Neural cell (in vitro differentiated cells): Measurements from ENCODE around the gene SYNGR2.

ENCODE experiments used
- CTCF ChIP-seq: fragments of 450-650 bp; IDR thresholded peaks from 2 replicates; pipeline ENCODE4 v1.5.1; 2014; ENCODE audit warnings: antibody characterized with exemption, mild to moderate bottlenecking, moderate library complexity; ENCODE audit not compliant: poor library complexity, severe bottlenecking
- EP300 ChIP-seq: fragments of 450-650 bp; conservative IDR thresholded peaks from 2 replicates; pipeline ENCODE4 v1.6.1; 2014; ENCODE audit warnings: antibody characterized with exemption, mild to moderate bottlenecking, moderate library complexity; ENCODE audit not compliant: poor library complexity, severe bottlenecking
- EZH2 ChIP-seq: fragments of 200-600, 300-800 bp; shearing (Covaris generic), sonication (generic); IDR thresholded peaks from 2 replicates; pipeline ENCODE4 v1.6.1; 2014; ENCODE audit warnings: antibody characterized with exemption, low read length, borderline replicate concordance, mild to moderate bottlenecking; ENCODE audit not compliant: insufficient read depth, poor library complexity, severe bottlenecking
- MXI1 ChIP-seq: fragments of 450-650 bp; conservative IDR thresholded peaks from 2 replicates; pipeline ENCODE4 v1.6.1; 2014; ENCODE audit warnings: antibody characterized with exemption, mild to moderate bottlenecking; ENCODE audit not compliant: poor library complexity, severe bottlenecking
- POLR2AphosphoS5 ChIP-seq: IDR thresholded peaks from 2 replicates; pipeline ENCODE4 v1.6.1; 2012
- REST ChIP-seq: IDR thresholded peaks from 2 replicates; pipeline ENCODE4 v1.6.1; 2012; ENCODE audit warnings: borderline replicate concordance

GRCh38 chr17:78140169-78141051 is 28.0 kb upstream of the SYNGR2 start:
- TF ChIP-seq EZH2 (no peak), CTCF (no peak), REST (no peak), MXI1 (no peak), EP300 (no peak), POLR2AphosphoS5 (no peak)
